Activated naive CD4-positive, alpha-beta T cell treated with Interleukin-2 at 50 U/mL for 16 hours (primary cell): ENCODE measurements around the gene INCENP.
"Not testable (repeated sequence)": the region's sequence is repeated elsewhere in the genome, so short reads cannot be mapped to it uniquely, and the experiment has no call there.

Experiments used
- DNase-seq: peaks from one replicate; pipeline ENCODE4 v3.0.0-alpha.2; 2020

The INCENP gene

GRCh38 chr11:62172294-62172693 is 48.5 kb downstream of the INCENP start:
- no peak for DNase-seq

- no peak for DNase-seq
These were observed 53.0 kb downstream of the INCENP start for GRCh38 chr11:62176766-62177165.

GRCh38 chr11:62179995-62180394 is 56.2 kb downstream of the INCENP start:
- DNase-seq: no peak

- no peak for DNase-seq
These were observed 57.3 kb downstream of the INCENP start for GRCh38 chr11:62181097-62181496.

GRCh38 chr11:62182147-62182891 is 58.5 kb downstream of the INCENP start:
- no peak for DNase-seq

GRCh38 chr11:62186195-62186594 is 62.4 kb downstream of the INCENP start:
- DNase-seq: no peak

- DNase-seq: no peak
These were observed 66.2 kb downstream of the INCENP start, which contains the start of gene SCGB1D1 for GRCh38 chr11:62190011-62190410. Gene SCGB1D1, plus strand, starts transcription at chr11:62190216. Its CDS starts 69 bp downstream, at chr11:62190285.

- no peak for DNase-seq
These were observed 70.1 kb downstream of the INCENP start for GRCh38 chr11:62193952-62194351.

- DNase-seq: not testable (repeated sequence)
These were observed 71.2 kb downstream of the INCENP start for GRCh38 chr11:62195010-62195409.

- no peak for DNase-seq
These were observed 72.1 kb downstream of the INCENP start for GRCh38 chr11:62195945-62196344.

GRCh38 chr11:62197400-62197799 is 73.6 kb downstream of the INCENP start:
- not testable (repeated sequence) for DNase-seq

- DNase-seq: no peak
These were observed 77.6 kb downstream of the INCENP start for GRCh38 chr11:62201376-62201775.
